Omental fat pad (tissue), 4 donors: ENCODE measurements around the gene MAGED1. TPM values are rescaled to one million over a fixed set of nuclear protein-coding genes. Genes with fewer than 3 reads are reported as not detected.

Experiments used
- ATAC-seq: fragments of 150-250 bp; one replicate; pipeline ENCODE4 v1.9.1; 2016; ENCODE audit warnings: mild to moderate bottlenecking, moderate library complexity; ENCODE audit not compliant: low FRiP score
- DNase-seq: peaks from one replicate; pipeline ENCODE4 v3.0.0-alpha.2; 2019; ENCODE audit warnings: low spot score
- total RNA-seq, 4 donors: library from RNA; depleted of rRNA; stranded (reverse); fragments of >200 nt; gene quantifications; one replicate each; pipeline ENCODE4 v1.1.0, GENCODE V29; 2016
- TF ChIP-seq, protein P1 (sequence below), 3 donors: fragments of 450-650 bp; IDR thresholded peaks; one replicate each; pipeline ENCODE4 v1.5.1; 2016 to 2017; ENCODE audit warnings: antibody characterized with exemption in 3 of 3, mild to moderate bottlenecking in 3 of 3, moderate library complexity in 2 of 3

Gene MAGED1
- total RNA-seq, 4 donors from 2014 or later: 27.1 to 57.7 (median 33.1) TPM

DNA sequence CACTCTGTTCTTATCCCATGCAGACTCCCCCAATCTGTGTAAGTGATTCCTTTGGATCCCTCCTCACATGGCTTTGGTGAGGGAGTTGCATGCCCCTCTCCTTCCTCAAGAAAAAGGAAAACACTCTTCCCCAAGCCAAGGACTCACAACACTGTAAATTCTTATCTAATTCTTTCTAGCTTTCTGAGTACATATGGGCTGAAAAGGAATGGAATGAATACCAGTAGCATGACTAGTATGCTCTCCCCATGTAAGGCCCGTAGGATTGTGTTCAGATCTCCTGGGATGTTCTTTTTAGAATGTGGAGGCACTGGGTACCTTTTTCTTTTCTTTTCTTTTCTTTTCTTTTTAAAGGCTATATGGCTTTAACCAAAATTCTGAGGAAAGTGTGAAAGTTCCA, 17.0 kb upstream of the MAGED1 start:
- no peak for ATAC-seq

GRCh38 chrX:51878056-51878455, 15.4 kb upstream of the MAGED1 start:
- DNase-seq: no peak
- ATAC-seq: no peak
- TF ChIP-seq, protein P1, sequence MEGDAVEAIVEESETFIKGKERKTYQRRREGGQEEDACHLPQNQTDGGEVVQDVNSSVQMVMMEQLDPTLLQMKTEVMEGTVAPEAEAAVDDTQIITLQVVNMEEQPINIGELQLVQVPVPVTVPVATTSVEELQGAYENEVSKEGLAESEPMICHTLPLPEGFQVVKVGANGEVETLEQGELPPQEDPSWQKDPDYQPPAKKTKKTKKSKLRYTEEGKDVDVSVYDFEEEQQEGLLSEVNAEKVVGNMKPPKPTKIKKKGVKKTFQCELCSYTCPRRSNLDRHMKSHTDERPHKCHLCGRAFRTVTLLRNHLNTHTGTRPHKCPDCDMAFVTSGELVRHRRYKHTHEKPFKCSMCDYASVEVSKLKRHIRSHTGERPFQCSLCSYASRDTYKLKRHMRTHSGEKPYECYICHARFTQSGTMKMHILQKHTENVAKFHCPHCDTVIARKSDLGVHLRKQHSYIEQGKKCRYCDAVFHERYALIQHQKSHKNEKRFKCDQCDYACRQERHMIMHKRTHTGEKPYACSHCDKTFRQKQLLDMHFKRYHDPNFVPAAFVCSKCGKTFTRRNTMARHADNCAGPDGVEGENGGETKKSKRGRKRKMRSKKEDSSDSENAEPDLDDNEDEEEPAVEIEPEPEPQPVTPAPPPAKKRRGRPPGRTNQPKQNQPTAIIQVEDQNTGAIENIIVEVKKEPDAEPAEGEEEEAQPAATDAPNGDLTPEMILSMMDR (IDR thresholded peaks at IDR 0.05): no peak

More for the DNA sequence above, 17.0 kb upstream of the MAGED1 start:
- TF ChIP-seq, protein P1 (IDR thresholded peaks at IDR 0.05): no peak
- no peak for DNase-seq

DNA sequence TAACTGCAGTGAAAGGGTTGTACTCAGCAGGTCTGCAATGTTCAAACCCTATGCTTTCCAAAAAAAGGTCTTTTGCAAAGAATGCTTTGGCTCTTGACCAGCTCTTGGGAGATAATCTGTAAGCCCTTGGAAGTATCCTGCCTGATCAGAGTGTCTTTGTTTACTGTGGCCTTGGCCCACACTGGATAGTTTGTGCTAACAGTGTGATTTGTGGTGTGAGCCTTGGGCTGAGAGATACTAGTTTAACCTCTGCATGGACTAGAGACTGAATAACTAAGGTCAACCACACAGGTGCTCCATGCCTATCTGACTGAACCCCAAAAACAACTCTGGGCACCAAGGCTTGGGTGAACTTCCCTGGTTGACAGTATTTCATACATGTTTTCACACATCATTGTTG, 3.6 kb upstream of the MAGED1 start:
- ATAC-seq: no peak
- TF ChIP-seq, protein P1 (IDR thresholded peaks at IDR 0.05): no peak
- no peak for DNase-seq

DNA sequence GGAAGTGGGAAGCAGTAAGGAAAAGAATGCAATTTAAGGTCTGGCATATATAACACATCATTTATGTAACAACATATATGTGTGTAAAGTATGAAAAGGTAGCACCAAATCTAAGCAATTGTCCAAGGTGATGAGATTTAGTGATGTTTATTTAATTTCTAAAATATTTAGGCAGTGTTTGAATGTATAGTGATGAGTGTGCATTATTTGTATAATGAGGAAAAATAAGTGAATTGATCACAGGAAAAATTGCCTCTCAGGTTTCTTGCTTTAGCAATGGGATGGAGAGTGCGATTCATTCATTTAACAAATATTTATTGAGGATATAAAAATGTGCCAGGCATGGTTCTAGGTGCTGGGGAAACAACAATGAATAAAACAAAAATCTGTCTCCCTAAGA, 2.2 kb upstream of the MAGED1 start:
- ATAC-seq: no peak
- TF ChIP-seq, protein P1 (IDR thresholded peaks at IDR 0.05): no peak
- no peak for DNase-seq

- DNase-seq (no peak), ATAC-seq (no peak)
- TF ChIP-seq, protein P1 (IDR thresholded peaks at IDR 0.05): no peak
Observed at GRCh38 chrX:51891821-51892551, 1.4 kb upstream of the MAGED1 start.

DNA sequence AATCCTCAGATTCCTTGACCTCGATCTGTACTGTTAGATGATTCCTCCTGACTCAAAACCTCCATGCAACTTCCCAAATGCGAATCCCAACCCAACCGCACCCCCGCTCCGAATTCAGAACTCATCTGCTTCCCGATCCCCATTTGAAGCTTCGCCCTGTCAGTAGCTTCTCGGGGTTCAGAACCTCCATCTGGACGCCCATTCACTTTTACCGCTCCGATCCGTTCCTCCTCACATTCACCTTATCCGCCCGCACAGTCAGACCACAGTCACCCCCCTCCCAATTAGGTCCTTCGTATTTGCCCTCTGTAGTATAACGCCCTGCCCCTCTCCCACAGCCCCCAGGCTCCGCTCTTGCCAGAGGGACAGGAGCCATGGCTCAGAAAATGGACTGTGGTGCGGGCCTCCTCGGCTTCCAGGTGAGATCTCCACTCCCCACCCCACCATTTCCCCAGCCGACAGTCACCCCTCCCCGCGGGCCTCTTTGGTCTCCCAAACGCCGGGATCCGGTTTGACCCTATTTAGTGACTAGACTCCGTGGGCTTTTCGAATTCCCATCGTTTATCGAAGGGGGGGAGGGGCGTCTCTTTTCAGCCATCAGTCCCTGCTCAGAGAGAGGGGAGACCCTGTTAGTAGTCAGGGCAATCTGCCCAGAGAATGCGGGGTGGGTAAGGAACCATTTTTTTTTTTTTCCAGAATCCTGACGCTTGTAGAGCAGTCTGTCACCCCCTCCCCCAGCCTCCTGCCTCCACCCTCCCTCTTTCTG, 691 bp downstream of the MAGED1 start:
- TF ChIP-seq, protein P1 (IDR thresholded peaks at IDR 0.05): no peak
- ATAC-seq: no peak
- DNase-seq: no peak
